Stimulated activated CD8-positive, alpha-beta memory T cell treated with anti-CD3 and anti-CD28 coated beads, Interleukin-2, amount 100 ng/mL, for 1 hour (primary cell): ENCODE data around the gene SPTBN5.

Experiments used
- DNase-seq, 2 donors: peaks; one replicate each; pipeline ENCODE4 v3.0.0-alpha.2; 2020; ENCODE audit warnings: low read depth in 2 of 2

SPTBN5 gene

GRCh38 chr15:41866872-41867579, 26.8 kb downstream of the SPTBN5 start:
- DNase-seq, result no peak

DNA sequence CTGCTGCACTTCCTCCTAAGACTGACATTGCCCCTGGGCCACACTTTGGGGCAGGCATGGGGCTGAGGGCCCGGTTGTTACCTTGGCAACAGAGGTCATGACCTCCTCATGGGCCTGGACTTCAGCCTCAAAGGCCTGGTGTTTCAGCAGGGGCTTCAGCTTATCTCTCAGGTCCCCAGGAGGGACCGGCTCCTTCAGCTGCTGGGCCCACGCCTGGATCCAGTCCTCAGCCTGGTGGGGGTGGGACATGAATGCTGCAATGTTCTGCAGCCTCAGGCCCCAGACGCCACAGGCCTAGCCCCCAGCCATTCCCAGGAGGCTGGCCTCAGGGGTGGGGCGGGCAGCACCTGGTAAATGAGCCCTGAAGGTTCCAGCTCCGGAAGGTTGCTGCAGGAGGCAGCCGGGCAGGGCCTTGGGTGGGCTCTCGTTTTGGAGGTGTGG, 27.6 kb downstream of the SPTBN5 start:
- DNase-seq, result no peak

- DNase-seq, result no peak
These were observed 28.3 kb downstream of the SPTBN5 start for GRCh38 chr15:41865490-41866055.

DNA sequence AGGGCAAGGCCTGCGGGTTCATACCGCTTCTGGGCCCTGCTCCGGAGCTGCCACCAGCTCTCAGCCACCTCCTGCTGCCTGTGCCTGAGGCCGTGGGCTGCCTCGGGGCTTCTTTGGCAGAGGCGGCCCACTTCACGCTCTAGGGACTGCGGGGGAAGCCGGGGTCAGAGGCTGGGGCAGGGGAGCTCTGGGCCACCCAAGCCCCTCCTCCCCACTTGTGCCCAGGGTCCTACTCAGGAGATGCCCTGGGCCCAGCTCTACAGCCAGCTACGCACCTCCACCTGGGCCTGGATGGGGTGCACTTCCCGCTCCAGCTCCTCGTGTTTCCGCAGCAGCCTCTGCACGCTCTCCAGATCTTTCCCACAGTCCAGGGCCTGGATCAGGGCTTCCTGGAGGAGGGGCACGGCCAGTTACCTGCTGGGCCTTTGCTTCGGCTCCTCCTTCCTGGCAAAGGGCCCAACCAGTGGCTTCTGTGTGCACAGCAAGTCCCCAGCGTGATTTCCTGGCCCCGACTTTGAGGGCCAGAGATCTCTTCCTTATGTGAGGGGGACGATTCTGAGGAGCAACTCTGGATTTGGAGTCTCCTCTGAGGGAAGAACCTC, 31.2 kb downstream of the SPTBN5 start:
- DNase-seq, result no peak

DNA sequence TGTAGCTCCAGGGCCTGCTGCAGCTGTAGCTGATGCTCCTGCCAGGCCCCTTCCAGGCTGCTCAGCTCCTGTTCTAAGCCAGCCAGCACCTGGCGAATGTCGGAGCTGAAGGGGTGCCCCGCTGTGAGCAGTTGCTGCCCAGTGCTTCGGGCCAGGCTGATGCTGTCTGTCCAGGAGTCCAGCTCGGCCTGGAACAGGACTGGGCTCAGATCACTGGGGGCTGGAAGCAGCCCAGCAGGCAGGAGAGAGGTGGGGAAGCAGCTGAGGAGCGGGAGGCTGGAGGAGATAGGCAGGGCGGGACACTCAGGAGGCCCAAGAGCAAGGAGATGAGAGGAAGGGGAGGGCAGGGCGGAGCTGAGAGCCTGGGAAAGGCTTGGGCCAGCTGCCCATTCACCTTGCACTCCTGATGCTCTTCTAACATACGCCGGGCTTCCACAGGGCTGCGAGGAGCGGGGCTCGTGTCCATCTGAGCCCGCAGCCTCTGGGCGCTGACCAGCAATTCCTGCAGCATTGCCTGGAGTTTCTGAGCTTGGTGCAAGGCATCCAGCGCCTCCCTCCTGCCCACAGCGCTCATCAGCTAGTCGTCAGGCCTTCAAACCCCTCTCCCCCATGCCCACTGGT, 32.0 kb downstream of the SPTBN5 start:
- DNase-seq, result no peak

- DNase-seq, result no peak
These were observed 33.6 kb downstream of the SPTBN5 start for GRCh38 chr15:41860049-41860828.

DNA sequence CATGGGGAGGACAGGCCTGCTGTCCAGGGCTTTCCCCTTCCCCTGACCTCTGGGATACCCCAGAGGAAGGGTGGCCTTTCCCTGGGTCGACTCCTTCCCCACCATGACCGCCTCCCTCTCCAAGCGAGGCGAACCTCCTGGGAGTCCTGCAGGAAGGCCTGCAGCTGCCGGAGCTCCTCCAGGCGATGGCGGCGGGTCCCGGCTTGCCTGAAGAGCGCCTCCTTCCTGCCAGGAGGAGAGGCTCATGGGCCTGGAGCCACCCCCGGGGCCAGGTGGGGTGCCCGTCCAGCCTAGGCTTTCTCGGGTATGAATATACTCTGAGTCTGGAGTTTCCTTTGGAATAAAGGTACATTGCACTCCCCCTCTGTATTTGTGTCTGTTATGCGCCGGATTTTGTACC, 35.1 kb downstream of the SPTBN5 start:
- no peak for DNase-seq

- no peak for DNase-seq
These were observed 36.5 kb downstream of the SPTBN5 start for GRCh38 chr15:41857316-41857715.

GRCh38 chr15:41856716-41857115, 37.1 kb downstream of the SPTBN5 start:
- DNase-seq, result no peak

GRCh38 chr15:41856262-41856661, 37.6 kb downstream of the SPTBN5 start:
- no peak for DNase-seq

DNA sequence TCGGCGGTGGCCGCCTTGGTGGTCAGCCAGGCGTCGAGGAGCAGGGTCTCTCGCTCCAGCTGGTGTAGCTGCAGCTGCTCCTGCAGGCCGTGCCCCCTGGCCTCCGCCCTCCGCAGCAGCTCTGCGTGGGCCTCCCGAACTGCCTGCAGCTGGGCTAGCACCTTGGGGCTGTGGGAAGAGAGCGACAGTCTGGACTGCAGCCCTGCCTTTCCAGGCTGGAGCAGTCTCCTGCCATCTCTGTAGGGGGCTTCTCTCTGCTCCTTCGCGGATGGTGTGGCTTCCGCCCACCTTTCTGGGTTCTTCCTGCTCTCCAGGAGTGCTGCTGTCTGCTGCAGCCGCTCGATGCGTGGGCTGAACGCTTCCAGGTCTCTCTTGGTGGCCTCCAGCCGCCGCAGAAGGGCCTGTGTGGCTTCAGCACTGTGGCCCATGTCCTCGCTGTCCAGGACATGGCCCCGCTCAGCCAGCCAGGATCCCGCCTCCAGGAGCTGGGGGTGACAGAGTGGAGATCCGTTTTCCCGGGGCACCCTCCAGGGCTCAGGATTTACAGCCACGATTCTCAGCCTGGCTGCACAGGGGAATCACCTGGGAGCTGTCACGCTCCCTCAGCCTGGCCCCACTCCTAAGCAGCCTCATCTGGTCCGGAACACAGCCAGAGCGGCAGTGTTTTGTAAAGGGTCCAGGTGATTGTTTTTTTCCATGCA, 38.4 kb downstream of the SPTBN5 start:
- DNase-seq, result no peak

- no peak for DNase-seq
These were observed 39.4 kb downstream of the SPTBN5 start for GRCh38 chr15:41854443-41854842.

- DNase-seq, result no peak
These were observed 40.0 kb downstream of the SPTBN5 start for GRCh38 chr15:41853831-41854230.

GRCh38 chr15:41852736-41853590, 40.9 kb downstream of the SPTBN5 start:
- DNase-seq, result no peak

DNA sequence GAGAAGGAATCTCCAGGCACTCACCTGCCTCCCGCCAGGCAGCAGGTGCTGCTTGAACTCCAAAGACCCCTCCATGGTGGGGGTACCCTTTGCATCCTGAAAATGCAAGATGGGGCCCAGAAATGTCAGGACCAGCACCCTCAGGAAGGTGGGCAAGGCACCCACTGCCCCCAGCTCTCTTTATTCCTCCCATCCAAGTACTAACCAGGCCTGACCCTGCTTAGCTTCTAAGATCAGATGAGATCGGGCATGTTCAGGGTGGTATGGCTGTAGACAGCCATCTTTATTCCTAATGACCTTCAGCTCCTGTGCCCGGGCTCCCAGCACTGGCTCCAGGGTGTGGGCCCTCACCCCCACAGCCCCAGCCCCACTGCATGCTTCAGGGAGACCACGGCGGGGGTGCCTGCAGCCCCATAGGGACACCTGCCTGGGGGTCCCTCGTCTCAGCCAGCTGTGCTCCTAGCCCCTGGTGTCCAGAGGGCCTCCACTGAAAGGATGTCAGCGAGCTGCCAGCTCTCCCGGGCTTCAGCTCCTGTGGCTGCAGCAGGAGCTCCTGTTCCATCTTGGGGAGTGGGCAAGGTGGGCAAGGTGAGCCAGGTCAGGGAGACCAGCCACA, 42.0 kb downstream of the SPTBN5 start:
- DNase-seq, result no peak

DNA sequence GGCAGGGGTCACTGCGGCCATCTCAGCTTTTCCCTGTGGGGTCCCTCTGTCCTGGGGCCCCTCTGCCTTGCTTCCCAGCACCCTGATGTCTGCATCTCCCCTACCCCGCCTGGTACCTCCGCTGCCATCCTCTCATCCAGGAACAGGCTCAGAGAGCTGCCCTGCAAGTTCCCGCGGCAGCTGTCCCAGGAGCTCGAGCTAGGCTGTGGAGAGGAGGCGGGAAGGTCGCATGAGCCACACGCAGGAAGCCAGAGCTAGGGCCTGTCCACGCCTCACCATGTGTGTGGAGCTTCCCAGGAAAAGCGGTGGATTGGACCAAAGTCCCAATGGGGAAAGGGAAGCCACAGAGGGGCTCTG, 42.7 kb downstream of the SPTBN5 start:
- no peak for DNase-seq

- DNase-seq, result no peak
These were observed 43.2 kb downstream of the SPTBN5 start for GRCh38 chr15:41850482-41851166.

GRCh38 chr15:41849861-41850260, 44.0 kb downstream of the SPTBN5 start:
- no peak for DNase-seq

GRCh38 chr15:41849204-41849603, 44.6 kb downstream of the SPTBN5 start:
- no peak for DNase-seq

GRCh38 chr15:41848631-41849030, 45.2 kb downstream of the SPTBN5 start:
- DNase-seq, result no peak
